ENCODE data around the gene SYNDIG1.

SYNDIG1 gene

DNA sequence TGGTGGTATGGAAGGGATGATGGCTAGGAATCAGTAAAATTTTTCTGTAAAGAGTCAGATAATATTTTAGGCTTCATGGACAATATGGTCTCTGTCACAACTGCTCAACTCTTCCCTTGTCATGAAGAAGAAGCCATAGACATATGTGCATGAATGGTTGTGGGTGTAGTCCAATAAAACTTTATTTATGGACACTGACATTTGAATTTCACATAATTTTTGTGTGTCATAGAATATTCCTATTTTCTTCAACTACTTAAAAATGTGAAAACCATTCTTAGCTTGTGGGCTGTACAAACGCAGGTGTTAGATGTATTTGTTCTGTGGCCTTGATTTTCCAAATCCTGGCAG, 59.9 kb downstream of the SYNDIG1 start:
- no peak for DNase-seq

DNA sequence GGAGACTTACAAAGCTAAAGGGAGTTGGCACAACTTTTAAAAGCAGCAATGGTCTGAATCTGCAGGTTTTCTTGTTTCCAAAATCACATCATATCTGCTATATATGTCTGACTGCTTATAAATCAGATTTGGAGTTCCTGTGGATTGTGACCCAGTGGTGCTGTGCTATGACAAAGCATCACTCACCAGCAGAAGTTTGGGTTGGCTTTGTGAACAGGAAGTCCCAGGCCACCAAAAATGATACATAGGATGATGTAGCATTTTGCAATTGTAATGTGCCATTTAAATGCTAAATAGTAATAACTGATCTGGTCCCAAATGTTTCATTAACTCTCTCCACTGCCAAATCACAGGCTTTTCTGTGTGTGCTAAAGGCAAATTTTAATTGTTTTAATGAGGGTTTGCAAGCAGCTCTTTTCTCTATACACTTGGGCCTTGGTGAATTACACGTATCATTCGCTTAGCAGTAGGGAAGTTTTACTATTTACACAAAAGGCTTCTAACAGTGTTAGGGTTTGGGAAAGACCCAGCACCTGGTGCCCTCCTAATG, 60.8 kb downstream of the SYNDIG1 start:
- no peak for DNase-seq

- DNase-seq = no peak
These were observed 61.8 kb downstream of the SYNDIG1 start for GRCh38 chr20:24531202-24531601.

- no peak for DNase-seq
These were observed 62.4 kb downstream of the SYNDIG1 start for GRCh38 chr20:24531631-24532419.

DNA sequence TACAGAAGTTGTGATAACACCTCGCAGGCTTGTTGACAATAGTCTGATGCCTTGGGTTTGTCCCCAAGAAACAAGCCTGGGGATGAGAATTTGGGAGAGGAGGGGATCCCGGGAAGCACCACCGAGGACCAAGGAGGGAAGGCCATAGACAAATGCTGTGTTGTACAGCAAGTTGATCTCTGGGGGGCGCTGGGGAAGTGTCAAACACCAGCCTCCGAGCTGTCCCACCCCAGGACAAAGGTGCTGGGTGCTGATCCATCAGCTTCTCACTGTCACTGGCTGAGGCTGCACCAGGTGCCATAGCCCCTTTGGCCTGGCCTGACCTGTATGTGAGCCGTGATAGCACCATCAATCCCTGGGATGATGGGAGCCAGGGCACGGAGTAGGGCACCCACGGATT, 64.0 kb downstream of the SYNDIG1 start:
- no peak for DNase-seq

DNA sequence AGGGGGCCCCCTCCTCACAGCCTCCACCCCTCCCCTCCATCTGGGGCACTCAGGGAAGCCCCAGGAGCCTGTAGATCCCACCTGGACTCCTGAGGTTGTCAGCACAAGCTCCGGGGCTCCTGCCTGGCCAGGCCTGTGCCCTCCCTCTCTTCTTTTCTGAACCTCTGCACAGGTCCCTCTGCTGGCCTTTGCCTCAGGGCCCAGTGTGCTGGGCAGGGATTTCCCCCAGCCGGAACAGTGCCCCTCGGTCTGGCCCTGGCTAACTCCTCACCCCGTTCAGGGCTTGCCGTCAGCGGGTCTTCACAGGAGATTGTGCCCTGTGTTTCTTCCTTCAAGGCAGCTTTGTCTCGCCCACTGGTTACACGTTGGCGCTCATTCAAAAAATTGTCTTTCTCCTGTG, 64.9 kb downstream of the SYNDIG1 start:
- DNase-seq = no peak

DNA sequence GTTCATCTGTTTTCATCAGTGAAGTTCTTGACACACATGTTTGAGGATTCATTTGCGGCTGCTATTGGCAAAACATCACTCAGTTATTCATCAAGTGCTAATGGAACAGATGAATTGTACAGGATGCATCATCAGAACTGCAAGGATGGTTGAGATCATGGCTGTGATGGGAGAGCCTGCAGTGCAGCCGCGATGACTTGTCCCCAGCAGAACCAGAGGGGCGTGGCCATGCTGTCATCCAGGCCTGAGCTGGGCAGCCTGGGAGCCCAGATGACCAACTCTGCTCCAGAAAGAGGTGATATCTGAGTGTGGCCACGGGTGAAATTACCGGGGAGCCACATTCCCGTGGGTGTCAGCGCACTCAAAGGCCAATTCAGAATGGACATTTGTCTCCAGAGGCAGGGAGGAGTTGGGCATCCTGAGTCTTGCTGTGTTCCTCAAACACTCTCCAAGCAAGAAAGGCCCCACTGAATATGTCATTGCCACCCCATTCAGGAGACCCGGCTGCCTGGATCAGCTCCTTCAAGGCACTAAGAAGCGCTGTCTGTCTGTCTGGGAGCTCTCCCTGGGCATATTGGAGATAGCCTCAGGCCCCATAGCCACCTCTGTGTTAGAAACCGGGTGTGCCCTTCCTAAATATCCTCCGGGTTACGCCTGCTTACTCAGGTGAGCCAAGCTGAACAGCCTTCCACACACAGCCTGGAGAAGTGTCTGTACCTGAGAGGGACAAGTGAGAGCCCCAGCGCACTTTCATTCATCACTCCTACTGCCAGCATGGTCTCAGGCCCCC, 66.7 kb downstream of the SYNDIG1 start:
- no peak for DNase-seq

GRCh38 chr20:24537210-24537609, 67.8 kb downstream of the SYNDIG1 start:
- no peak for DNase-seq

DNA sequence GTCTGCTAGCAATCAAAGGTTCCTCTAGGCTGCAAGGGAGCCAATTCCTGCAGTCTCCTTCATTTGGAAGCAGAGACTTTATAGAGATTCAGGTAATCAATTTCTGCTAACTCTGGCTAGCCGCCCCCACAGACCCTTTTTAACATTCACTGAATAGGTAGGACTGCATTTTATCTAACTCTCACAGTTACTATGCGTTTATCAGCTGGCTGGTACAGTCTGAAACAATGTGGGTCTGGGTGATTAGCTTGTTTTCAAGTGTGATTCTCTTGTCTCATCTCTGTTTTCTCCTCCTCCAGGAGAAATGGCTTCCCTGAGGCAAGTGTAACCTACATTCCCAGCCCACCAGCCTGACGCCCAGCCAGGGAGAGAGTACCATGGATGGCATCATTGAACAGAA, 73.3 kb downstream of the SYNDIG1 start:
- DNase-seq = no peak

DNA sequence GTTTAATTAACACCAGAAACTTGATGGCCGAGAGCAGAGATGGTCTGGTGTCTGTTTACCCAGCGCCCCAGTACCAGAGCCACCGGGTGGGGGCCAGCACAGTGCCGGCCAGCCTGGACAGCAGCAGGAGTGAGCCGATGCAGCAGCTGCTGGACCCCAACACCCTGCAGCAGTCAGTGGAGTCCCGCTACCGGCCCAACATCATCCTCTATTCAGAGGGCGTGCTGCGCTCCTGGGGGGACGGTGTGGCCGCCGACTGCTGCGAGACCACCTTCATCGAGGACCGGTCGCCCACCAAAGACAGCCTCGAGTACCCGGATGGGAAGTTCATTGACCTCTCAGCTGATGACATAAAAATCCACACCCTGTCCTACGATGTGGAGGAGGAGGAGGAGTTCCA, 73.7 kb downstream of the SYNDIG1 start:
- no peak for DNase-seq

- DNase-seq = no peak
These were observed 74.3 kb downstream of the SYNDIG1 start for GRCh38 chr20:24543741-24544140.

DNA sequence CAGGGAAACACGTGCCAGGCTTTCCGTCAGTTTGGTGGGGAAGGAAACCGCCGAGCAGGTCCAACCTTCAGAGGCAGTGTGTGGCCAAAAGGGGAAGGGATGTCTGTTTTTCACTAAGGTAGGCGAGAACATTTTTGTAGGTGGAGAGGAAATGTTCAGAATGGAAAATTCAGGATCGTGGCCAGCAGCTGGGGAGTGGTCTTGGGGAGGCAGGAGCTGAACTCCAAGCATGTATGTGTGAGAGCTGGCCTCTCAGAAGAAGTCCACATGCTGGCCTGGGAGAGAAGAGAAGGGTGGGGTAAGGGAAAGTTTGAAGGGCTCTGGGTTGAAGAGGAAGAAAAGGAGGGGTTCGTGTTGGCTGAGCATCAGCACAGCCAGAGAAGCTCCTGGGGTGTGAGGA, 74.9 kb downstream of the SYNDIG1 start:
- no peak for DNase-seq

DNA sequence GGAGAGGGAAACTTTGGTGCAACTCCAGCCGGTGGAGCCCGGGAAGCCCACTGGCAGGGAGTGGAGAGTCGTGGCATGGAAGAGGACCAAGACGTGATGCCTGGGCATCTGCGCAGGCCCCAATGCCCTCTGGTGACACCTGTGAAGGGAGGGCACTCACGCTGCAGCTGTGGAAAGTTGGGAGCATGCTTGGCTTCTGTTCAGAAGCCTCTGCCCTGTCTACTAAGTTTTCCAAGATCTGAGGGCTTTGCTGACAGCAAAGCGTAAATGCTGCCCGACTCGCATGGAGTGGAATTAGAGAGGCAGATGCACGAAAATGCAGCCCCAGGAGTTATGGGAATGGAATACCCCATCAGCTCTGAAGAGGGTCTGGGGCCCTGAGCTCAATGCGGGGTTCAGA, 75.7 kb downstream of the SYNDIG1 start:
- DNase-seq = no peak

- no peak for DNase-seq
These were observed 76.9 kb downstream of the SYNDIG1 start for GRCh38 chr20:24546232-24546892.

GRCh38 chr20:24547967-24548366, 78.5 kb downstream of the SYNDIG1 start:
- DNase-seq = no peak

DNA sequence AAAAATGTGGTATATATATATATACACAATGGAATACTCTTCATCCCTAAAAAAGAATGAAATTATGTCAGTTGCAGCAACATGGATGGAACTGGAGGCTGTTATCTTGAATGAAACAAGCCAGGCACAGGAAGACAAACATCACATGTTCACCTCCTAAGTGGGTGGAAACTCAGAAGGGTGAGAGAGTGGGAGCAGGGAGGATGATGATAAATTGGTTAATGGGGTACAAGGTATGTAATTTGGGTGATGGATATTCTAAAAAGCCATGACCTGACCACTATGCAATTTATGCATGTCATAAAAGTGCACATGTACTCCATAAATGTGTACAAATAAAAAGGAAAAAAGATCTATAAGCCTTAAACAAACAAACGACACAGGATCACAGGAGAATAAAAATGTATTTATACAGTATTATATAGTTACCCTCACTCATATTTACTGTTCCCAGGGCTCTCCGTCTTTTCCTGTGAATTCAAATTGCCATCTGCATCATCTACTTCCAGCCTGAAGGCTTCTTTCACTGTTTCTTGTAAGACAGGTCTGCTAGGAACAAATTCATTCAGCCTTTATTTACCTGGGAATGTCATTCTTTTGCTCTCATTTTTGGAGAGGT, 89.8 kb downstream of the SYNDIG1 start:
- DNase-seq = no peak

DNA sequence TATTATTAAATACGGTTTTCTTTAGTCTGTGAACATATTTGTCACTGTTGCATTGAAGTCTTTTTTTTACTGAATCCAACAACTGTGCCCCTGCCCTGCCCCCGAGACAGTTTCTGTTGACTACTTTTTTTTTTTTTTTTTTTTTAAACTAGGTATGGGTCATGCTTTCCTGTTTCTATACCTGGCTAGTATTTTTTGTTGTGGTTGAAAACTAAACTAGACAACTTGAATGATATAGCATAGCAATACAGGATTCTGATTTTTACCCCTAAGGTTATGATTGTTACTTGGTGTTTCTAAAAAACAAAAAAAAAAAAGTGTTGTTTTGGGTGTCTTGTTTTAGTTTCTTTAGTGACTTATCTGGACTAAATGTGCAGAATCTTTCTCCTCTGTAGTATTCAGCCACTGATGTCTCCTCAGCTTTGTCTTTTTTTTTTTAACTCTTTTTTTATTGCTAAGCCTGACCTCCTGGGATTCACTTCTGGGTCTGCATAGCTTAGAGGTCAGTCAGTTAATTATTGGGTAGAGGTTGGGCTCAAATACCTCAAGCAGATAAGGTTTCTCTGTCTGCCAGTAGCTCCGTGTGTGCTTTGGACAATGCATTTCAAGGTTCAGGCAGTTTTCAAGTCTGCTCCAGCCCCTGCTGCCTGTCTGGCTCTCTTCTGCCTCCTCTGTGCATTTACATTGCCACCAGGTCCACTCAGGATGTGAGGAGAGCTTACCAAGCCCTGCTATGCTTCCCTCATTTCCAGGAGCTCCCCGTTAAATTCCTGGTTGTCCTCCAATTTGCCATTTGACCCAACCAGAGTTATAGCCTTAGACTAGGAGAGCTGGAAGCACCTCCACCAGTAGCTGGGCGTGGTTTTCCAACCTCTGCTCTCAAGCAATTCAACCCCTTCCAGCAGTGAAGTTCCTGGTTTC, 91.4 kb downstream of the SYNDIG1 start:
- no peak for DNase-seq

- no peak for DNase-seq
These were observed 96.5 kb downstream of the SYNDIG1 start for GRCh38 chr20:24565835-24566351.

- no peak for DNase-seq
These were observed 97.2 kb downstream of the SYNDIG1 start for GRCh38 chr20:24566656-24567055.

GRCh38 chr20:24567508-24567907, 98.1 kb downstream of the SYNDIG1 start:
- no peak for DNase-seq

DNA sequence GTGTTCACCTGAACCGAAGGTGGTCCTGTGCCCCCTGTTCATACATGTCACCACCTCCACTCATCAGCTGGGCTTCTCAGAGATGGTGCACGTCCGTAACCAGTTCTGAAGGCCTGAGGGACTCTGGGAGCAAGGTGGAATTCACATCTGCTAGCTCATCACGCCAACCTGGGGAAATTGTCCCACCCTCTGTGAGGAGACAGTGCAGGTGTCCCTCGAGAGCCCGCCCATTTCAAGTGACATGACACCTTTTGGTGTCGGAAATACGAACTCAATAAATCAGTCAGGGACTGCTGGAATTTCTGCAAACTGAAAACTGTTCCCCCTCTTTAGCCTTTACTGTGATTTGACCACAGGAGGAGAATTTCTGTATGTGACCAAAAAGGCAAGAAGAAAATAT, 99.4 kb downstream of the SYNDIG1 start:
- no peak for DNase-seq

DNA sequence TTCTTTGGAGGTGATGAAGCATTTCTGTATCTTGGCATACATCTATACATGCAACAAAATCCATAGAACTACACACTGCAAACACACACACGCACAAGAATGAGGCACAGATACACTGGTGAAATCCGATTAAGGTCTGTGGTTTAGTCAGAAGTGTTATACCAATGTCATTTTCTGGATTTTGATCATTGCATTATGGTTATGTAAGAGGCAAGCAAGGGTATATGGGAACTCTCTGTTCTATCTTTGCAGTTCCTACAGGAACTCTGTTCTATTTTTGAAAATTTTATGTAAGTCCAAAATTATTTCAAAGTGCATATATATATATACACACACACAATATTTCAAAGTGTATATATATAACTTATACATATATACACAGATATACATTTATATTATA, 101.7 kb downstream of the SYNDIG1 start:
- DNase-seq = no peak

All from inflammatory macrophage treated with lipopolysaccharide for 4 hours (primary cell).